ENCODE measurements around the gene SCAMP2.

SCAMP2 gene

DNA sequence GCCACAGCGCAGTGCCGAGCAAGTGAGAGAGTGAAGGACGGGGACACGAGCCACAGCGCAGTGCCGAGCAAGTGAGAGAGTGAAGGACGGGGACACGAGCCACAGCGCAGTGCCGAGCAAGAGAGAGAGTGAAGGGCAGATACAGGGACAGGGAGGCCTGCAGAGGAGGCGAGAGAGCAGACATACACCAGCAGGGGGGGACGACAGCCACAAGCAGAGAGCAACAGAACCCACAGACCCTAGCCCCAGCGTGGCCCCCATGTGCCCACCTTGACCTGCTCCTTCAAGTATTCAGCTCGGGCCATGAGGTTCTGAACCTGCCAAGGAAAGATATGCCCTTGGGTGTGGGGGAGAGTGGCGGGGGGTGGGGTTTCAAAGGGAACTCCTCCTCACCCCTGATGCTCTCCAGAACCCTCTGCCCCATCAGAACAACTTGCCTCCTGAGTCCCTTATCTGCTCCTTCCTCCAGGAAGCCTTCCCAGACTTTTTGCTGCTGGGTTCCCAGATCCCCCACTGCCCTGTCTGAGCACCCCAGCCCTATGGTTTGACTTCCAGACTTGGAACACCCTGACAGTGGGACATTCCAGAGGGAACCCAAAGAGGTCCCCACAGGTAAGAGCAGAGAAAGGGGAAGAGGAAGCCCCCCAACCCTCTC is 35.6 kb downstream of the SCAMP2 start:
- DNase-seq, result no peak

DNA sequence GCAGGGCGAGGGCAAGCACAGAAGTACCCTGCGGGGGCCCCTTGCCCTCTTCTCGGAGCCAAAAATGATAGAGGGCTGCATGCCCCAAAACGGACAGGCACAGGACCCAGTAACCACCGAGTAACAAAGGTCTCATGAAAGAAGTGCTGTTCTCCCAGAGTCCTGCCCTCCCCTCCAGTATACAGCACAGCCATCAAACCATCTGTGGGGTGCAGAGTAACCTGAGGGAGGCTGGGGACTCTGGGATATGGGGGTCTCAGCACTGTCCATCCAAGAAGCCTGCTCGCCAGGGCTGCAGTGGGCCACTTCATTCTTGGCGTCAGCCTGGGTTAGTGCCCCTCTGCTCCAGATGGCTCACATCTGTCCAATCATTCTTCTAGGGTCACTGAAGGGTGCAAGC is 36.3 kb downstream of the SCAMP2 start:
- DNase-seq, result no peak

DNA sequence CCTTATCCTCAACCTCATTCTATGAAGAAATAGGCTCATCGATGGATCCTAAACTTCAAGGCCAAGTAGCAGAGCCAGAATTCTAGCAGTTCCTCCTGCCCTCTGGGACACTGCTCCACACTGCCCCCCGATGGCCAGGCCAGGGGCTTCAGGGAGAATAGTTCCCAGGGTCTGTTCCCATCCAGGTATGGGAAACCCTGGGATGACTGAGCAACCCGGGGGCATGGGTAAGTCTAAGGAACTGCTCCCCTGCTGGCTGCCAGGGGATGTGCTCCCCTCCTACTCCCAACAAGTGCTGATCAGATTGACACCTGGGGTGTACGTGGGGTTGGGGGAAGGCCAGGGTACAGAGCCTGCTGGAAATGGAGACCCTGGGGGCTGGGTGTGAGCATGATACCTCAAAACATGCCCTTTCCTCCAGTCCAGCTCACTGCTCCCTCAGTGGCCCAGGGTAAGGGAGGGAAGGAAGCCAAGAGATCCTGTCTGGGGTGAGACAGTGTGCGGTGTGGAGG is 37.8 kb downstream of the SCAMP2 start:
- DNase-seq, result peak in 3 of 5 experiments; percentile 16 to 28 (median 26)

DNA sequence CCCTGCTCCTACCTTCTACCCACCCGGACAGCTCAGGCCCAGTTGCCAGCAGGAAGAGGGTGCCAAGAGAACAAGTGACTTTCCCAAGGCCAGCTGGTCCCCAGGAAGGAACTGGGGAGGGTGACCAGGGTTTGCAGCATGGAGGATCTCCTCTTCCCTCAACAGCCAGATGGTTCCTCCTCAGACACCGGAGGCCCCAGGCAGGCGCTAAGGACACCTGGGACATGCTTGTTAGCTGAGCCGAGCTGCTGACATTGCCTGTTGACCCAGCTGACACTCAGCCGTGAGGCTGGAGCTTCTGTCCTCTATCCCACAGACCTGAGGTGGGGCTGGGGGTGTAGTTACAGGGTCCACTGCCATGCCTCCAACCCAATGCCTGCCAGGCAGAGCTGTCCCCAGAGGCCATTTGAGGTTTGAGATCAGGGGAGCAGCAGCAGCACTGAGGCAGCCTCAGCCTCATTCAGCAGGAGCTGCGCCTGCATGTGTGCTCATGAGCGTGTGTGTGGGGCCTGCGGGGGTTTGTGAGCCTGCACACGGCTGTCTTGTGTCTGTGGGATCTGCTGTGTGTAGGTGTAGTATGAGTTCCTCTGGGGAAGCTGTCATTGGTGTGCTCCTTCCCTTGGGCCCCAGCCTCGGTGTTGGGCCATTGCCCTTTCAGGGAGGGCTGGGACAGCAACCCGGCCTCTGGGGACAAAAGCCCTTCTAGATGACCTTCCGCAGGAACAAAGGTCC is 39.6 kb downstream of the SCAMP2 start:
- DNase-seq, result no peak

DNA sequence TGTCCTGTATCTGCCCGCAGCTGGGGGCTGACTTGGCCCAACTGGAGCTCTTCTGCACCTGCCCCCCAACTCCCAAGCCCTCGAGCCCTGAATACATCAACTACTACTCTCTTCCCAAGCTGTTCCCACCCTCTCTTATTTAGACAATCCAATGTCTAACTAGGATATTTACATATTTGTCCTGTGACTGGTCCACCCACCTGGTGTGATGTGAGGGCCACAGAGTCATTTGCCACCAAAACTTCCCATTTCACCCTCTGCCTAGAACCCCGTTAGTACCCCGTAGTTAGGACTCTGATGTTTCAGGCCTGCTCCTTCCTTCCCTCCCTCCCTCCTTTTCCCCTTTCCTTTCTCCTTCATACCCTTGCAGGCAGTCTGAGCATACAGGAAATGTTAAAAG is 40.3 kb downstream of the SCAMP2 start:
- DNase-seq, result no peak

DNA sequence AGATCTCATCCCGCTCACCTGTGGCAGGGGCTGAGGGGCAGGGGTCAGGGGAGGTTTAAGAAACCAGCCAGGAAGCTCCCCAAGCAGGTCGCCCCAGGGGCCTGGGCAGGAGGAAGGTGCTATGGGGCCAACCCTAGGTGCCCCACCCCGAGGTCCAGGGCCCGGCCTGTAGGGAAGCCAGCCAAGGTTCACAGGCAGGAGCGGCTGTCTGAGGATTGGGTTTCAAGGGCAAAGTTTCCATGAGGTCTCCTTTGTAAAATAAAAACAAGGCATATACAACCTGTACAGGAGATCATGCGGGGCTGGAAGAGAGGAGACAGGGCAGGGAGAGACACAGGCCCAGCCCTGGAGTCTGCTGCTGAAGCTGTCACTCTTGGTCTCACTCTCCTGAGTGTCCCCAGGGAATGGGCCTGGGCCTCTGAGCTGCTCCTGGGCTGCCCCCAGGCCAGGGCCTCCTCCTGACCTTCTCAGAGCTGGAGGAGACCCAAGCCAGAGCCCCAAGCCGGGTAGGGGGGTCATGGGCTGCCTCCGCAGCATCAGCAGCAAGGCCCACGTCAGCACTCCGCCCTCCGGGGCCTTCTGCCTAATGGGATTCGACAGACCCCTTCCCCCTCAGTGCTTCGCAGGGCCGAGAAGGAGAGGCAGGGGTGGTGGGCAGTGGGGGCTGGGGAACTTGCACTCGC is 41.2 kb downstream of the SCAMP2 start:
- DNase-seq, result no peak

DNA sequence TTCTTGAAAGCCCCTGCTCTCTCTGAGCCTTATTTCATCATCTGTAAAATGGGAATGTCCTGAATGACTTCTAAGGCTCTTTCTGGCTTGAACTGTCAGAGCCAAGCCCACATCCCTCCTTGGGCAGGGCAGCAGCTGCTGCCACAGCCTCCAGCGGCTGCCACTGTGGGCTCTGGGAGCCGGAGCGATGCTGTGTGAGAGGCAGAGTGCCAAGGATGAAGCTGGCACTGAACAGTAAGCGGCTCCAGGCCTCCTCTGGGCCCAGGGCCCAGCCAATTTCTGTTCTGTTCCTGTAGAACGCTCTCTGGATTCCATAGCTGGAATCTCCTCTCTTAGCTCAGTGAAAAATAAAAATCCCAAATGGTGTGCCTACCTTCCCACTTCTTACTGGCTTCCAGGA is 42.3 kb downstream of the SCAMP2 start:
- no peak for DNase-seq

DNA sequence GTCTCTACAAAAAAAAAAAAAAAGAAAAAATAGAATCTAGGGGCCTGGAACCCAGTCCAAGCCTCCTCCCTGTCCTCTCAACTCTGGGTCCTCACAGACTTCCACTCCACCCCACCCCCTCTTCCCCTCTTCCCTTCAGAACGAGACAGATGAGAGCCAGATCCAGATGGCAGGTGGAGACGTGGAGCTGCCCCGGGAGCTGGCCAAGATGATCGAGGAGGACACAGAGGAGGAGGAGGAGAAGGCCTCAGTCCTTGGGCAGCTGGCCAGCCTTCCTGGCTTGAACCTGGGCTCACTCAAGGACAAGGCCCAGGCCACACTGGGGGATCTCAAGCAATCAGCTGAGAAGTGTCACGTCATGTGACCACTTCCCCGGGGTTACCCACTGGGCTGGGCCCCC is 43.2 kb downstream of the SCAMP2 start:
- DNase-seq, result no peak

DNA sequence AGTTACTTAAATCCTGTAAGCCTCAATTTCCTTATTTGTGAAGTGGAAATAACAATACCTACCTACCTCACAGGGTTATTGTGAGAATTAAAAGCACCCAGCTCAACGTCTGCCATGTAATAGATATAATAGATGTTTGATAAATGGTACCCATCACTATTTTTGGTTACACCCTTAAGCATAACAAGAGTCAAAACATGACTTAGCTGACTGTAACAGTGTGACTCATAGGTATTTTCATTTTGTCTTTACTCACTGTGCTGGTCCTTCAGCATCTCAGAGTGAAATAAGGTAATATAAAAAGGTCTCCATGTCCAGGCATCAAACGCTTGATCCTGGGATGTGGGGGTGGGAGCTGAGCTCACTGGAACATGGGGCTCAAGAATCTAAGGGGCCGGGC is 43.7 kb downstream of the SCAMP2 start:
- DNase-seq, result no peak

DNA sequence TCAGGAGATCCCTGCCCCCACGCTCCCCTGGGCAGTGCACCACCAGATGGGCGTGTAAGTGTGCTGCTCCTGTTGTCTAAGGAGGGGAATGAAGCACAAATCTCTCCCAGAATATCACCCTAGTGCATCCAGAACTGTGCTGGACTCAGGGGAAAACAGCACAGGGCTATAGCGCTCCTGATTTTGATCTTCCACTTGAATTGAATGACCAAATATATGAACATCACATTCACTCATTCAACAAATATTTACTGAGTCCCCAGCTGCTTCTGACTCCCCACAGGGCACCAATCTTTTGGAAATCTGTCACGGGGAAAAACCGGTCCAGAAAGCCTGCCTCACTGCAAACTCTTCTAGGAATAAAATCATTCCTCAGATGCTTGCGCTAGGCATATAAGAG is 44.3 kb downstream of the SCAMP2 start:
- DNase-seq, result no peak

DNA sequence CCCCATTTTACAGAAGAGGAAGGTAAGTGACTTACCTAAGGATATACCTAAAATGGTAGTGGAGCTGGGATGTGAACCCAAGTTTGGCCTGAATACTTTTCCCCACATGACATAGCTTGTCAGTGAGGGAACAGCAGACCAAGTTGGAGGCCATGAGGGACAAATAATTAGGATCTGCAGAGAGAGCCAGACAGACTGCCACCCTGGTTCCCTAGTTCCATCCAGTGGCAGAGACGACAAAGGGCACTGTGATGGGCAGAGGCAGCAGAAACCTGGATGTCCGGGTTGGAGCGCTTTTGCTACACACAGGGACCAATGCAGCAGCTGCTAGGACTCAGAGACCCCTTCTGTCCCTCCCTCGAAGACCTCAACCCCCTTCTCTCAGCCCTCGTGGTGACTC is 45.6 kb downstream of the SCAMP2 start:
- no peak for DNase-seq

DNA sequence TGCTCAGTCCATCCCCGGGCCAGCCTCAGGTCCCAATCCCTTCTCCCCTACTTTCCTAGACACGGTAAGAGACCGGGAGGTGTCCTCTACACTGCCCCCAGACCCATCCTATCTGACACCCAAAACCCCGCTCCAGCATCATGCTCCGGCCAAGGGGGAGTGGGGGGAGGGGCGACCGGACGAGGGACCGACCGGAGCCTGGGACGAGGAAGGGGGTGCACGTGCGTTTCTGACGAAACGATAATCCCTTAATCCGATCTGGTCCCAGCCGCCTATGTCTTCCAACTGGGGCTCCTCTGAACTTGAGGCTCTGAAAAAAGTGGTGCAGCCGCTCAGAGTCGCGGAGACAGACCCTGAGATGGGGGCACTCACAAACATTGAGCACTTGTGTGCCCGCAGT is 46.2 kb downstream of the SCAMP2 start:
- no peak for DNase-seq

DNA sequence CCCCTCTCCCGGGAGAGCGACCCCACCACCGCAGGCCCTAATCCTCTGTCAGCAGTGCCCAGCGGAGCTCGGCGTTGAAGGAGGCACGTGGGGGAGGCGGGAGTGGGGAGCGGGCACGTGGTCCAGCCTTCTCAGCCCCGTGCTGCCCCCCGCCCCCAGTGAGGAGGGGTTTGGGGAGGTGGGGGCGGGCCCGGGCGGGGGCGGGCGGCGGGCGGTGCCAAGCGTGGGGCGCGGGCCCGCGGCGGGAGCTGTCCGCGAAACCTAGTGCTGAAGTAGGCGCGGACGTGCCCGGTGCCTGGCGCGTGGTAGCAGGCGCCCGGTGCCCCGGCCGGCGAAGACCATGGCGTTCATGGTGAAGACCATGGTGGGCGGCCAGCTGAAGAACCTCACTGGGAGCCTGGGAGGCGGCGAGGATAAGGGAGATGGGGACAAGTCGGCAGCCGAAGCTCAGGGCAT is 46.8 kb downstream of the SCAMP2 start, which contains the start of gene CPLX3:
TSS of gene CPLX3 (plus strand) at position 264 of the 456 bp plus-strand sequence. CDS start at position 341, 77 bp downstream.
- peak in 4 of 5 experiments; percentile 16 to 41 (median 30) for DNase-seq

DNA sequence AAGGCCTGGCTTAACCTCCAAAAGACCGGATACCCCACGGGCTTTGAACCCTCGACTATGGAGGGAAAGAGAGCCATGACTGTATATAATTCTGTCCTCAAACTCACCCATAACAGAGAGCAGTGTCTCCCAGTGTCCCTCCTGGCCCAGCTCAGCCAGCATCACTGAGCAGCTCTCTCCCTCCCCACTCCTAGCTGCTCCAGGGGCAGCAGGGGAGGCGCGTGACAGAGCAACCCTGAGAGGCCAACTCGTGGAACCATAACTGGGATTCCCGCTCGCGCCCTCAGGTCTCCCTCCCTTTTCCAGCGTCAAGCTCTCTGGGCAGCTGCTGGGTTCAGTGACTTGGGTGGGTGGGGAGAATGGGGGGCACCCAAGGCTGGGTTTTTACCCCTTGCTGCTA is 47.3 kb downstream of the SCAMP2 start:
- DNase-seq, result no peak

DNA sequence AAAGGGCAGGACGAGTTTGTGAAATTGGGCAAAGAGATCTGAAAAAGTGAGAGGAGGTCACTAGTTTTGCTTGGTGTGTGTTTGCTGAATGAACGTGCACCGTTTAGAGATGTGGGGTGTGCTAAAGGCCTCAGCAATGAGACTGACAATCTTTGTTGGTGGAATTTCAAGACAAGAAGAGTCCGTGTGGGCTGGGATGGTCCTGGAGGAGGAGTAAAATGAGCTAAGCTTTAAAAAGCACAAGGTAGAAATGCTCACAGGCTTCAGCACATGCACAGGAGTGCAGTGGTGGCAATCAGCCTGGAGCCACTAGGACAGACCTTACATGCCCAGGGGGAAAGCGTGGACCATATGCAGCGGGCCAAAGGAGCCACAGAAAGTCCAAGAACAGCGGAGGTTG is 48.2 kb downstream of the SCAMP2 start:
- no peak for DNase-seq

DNA sequence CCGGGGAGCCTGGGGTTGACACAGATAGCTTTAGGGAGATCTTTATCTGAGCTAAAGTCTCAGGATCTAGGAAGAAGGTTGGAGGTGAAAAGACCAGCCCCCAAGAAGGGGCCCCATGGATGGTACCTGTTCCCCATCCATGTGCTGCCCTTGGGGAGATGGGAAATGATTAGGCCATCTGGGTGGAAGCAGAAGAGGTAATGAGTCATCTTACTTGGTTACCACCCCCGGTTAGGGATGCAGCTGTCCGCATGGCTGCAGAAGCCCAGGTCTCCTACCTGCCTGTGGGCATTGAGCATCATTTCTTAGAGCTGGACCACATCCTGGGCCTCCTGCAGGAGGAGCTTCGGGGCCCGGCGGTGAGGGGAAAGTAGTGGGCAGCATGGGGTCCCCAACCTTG is 49.8 kb downstream of the SCAMP2 start:
- DNase-seq, result no peak

DNA sequence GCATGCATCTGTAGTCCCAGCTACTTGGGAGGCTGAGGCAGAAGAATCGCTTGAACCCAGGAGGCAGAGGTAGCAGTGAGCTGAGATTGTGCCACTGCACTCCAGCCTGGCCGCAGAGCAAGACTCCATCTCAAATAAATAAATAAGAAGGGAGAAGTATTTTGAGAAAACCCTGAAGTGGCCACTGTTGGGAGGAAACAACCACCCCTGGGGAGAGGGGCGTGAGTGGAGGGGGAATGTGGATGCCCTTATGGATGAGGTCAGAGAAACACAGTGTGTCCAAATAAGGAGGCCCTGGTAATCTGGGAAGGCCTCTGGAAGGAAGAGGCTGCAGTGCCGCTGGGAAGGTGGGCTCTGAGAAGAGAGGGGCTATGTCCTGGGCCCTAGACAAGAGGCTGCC is 50.9 kb downstream of the SCAMP2 start:
- DNase-seq, result no peak

DNA sequence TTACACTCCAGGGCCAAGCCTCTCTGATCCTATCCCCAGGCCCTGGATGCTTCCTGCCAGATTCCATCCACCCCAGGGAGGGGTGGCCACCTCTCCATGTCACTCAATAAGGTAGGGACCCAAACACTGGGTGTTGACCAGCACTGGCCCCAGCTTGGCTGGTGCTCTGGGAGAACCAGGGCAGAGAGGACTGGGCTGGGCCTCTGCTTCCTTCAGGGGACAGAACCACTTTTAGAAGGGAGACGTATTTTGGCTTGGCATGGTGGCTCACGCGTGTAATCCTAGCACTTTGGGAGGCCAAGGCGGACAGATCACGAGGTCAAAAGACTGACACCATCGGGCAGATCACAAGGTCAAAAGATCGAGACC is 51.4 kb downstream of the SCAMP2 start:
- DNase-seq, result no peak

DNA sequence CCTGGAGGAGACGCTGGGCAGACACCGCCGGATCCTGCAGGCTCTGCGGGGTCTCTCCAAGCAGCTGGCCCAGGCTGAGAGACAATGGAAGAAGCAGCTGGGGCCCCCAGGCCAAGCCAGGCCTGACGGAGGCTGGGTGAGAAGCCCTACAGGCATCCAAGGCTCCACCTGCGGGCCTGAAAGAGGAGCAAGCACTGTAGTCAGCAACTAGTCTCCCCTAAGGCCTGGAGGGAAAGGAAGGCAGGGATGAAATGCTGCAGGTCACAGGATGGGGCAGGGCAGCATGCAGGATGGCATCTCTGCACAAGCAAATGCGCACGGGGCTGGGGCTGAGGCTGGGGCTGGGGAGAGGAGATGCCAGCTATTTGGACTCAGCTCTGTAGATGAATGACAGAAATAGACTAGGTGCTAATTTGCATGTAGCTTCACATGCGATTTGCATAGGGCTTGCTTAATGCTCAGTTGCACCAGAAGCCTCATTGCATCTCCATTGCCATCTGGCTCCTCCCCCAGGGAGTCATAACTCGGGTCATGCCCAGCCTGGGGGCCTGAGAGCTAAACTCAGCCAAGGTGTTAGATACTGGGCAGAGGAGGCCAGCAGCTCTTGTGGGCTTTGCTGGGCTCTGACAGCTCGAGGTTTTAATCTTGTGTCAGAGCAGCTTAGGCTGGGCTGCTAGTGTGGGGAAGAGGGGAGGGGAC is 51.9 kb downstream of the SCAMP2 start:
- no peak for DNase-seq

DNA sequence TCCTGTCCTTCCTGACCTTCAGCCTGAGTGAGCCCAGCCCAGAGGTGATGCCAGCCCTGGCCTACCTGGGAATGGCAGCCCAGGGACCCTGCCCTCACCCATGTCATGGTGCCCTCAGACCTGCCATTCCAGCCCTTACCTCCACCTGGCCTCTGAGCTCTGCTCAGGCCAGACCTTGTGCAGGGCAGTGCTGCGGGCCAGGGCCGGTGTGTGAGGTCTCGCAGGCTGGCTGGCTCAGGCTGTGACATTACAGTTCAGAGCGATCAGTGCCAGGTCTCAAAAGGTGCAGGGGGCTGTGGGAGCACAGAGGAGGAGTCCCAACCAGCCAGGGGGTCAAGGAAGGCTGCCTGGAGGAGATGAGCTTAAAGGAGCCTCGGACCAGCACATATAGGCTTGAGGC is 53.1 kb downstream of the SCAMP2 start:
- DNase-seq, result no peak

DNA sequence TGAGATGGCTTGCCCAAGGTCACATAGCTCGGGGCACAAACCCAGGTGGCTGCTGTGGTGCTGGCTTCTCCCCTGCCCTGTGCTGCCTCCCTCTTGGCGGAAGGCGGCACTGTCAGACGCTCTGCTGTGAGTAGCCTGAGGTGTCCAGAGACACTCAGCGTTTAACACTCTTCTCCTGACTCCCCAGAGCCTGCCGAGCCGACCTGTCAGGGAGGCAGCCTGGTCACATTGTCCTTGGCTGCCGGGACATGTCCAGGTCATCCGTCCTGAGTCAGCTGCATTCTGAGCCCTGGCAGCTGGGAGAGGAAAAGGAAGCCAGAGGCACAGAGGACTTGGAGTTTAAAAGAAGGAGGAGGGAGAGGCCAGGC is 55.8 kb downstream of the SCAMP2 start:
- DNase-seq, result no peak

DNA sequence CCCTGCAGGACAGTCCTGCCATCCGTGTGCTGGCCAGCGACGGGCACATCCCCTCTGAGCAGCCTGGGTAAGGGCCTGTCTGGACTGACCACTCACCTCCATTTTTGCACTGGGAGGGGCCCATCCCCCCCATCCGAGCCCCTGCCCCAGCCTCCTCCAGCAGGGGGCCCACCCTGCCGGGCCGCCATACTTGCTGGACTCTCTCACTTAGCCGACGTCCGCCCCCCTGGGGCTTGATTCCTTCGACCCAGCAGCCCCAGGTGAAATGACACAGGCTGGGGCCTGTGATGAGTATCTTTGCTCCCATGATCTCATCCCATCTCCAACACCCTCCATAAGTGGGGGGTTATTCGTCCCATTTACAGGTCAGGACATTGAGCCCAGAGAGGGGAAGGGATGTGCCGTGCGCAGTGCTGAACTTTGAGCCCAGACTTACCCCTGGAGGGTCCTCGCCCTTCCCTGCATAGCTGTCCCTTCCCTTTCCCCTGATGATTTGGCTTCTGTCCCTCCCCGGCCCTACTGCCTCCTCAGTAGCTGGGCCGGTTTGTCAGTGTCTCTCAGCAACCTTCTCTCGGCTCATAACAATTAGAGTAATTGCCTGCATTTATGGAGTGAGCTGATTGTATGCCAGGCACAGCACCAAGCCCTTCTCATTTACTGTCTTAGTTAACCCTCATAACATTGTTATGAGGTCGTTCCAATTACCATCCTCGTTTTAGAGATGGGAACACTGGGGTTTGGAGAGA is 56.4 kb downstream of the SCAMP2 start:
- DNase-seq, result no peak

Data from T-helper 2 cell (primary cell).